OCI-LY3 (cell line): Measurements from ENCODE around the gene ARHGEF6.

Experiments used
- EZH2phosphoT487 ChIP-seq: fragments of 200-600 bp; shearing (Covaris generic); IDR thresholded peaks from 2 replicates; pipeline ENCODE4 v1.6.1; 2018; ENCODE audit warnings: antibody characterized with exemption, mixed run types, low read depth
- TF ChIP-seq, protein P1 (sequence below): fragments of 200-600, 300-600 bp; sonication (generic); IDR thresholded peaks from 2 replicates; pipeline ENCODE4 v1.5.1; 2014; ENCODE audit warnings: antibody characterized with exemption, low read length, low read depth

DNA sequence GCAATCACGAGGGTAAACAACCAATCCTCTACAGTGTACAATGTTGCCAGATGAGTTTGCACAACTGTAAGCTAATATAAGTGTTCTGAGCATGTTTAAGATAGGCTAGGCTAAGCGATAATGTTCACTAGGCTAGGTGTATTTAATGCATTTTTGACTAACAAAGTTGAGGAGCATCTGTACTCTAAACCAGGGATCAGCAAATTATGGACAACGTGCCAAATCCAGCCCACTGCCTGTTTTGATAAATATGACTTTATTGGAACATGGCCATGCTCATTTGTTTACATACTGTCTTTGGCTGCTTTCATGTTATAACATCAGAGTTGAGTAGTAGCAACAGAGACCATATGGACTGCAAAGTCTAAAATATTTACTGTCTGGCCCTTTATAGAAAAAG is 46.3 kb upstream of the ARHGEF6 start:
- TF ChIP-seq, protein P1, sequence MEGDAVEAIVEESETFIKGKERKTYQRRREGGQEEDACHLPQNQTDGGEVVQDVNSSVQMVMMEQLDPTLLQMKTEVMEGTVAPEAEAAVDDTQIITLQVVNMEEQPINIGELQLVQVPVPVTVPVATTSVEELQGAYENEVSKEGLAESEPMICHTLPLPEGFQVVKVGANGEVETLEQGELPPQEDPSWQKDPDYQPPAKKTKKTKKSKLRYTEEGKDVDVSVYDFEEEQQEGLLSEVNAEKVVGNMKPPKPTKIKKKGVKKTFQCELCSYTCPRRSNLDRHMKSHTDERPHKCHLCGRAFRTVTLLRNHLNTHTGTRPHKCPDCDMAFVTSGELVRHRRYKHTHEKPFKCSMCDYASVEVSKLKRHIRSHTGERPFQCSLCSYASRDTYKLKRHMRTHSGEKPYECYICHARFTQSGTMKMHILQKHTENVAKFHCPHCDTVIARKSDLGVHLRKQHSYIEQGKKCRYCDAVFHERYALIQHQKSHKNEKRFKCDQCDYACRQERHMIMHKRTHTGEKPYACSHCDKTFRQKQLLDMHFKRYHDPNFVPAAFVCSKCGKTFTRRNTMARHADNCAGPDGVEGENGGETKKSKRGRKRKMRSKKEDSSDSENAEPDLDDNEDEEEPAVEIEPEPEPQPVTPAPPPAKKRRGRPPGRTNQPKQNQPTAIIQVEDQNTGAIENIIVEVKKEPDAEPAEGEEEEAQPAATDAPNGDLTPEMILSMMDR, result no peak
- no peak for TF ChIP-seq EZH2phosphoT487
